ENCODE data around the gene DNLZ.

DNLZ gene

GRCh38 chr9:136310273-136311030, 53.1 kb downstream of the DNLZ start:
- TF ChIP-seq CTCF (IDR thresholded peaks at IDR 0.05; ENCODE audit: insufficient read depth, low read length, poor library complexity, severe bottlenecking), result no peak
- DNase-seq (ENCODE audit: extremely low read depth, insufficient read length), result no peak
- Histone ChIP-seq H3K36me3 (ENCODE audit: control insufficient read depth, insufficient read depth, low read length) (no peaks in the 10 kb centered on the region), H3K27me3 (replicated peaks; ENCODE audit: control insufficient read depth, insufficient read depth, low read length) (no peaks in the 10 kb centered on the region), H3K4me3 (replicated peaks; ENCODE audit: low read depth, low read length) (no peak overlapping the region)

- no peak overlapping the region for H3K4me3 ChIP-seq (replicated peaks; ENCODE audit: low read depth, low read length)
- no peak for TF ChIP-seq CTCF (IDR thresholded peaks at IDR 0.05; ENCODE audit: insufficient read depth, low read length, poor library complexity, severe bottlenecking)
- no peak for DNase-seq (ENCODE audit: extremely low read depth, insufficient read length)
- H3K36me3 ChIP-seq (ENCODE audit: control insufficient read depth, insufficient read depth, low read length), result no peaks in the 10 kb centered on the region
- no peaks in the 10 kb centered on the region for H3K27me3 ChIP-seq (replicated peaks; ENCODE audit: control insufficient read depth, insufficient read depth, low read length)
Measured at GRCh38 chr9:136309806-136310220, 53.7 kb downstream of the DNLZ start.

Data from GM06990 (cell line).